Endothelial cell of umbilical vein (primary cell): ENCODE data around the gene KAT2A.

ENCODE experiments used
- CTCF ChIP-seq, 2 donors: IDR thresholded peaks; 1 replicate in 1 of 2; 2 replicates in 1 of 2; pipeline ENCODE4 v1.5.1; 2011; ENCODE audit warnings: low read length in 2 of 2, mild to moderate bottlenecking in 2 of 2, moderate library complexity in 2 of 2, control low read depth in 1 of 2, inconsistent platforms in 1 of 2, low read depth in 1 of 2; ENCODE audit not compliant: insufficient read depth in 1 of 2; ENCODE audit errors: extremely low read depth in 1 of 2
- EZH2 ChIP-seq: IDR thresholded peaks from 2 replicates; pipeline ENCODE4 v1.6.1; 2012; ENCODE audit warnings: borderline replicate concordance, low read depth, mild to moderate bottlenecking, moderate library complexity, low read length, inconsistent platforms; ENCODE audit not compliant: severe bottlenecking
- GATA2 ChIP-seq: IDR thresholded peaks from 2 replicates; pipeline ENCODE4 v1.7.0; 2011; ENCODE audit warnings: low read depth, mild to moderate bottlenecking, moderate library complexity, mixed read lengths, low read length; ENCODE audit not compliant: insufficient read length, insufficient read depth
- JUN ChIP-seq: IDR thresholded peaks from 2 replicates; pipeline ENCODE4 v1.6.1; 2011; ENCODE audit warnings: borderline replicate concordance, low read depth; ENCODE audit not compliant: insufficient read length, insufficient read depth
- MAX ChIP-seq: IDR thresholded peaks from 2 replicates; pipeline ENCODE4 v1.6.1; 2011; ENCODE audit not compliant: insufficient read depth, insufficient read length
- MYC ChIP-seq: IDR thresholded peaks from one replicate; pipeline ENCODE4 v1.6.1; 2011; ENCODE audit warnings: mild to moderate bottlenecking, low read depth, low read length
- POLR2A ChIP-seq: IDR thresholded peaks from 2 replicates; pipeline ENCODE4 v1.6.1; 2012; ENCODE audit warnings: low read depth, mild to moderate bottlenecking, control low read depth, low read length
- POLR2AphosphoS5 ChIP-seq: IDR thresholded peaks from 2 replicates; pipeline ENCODE4 v1.6.1; 2012; ENCODE audit warnings: low read depth, mild to moderate bottlenecking, control low read depth, low read length, moderate library complexity; ENCODE audit not compliant: insufficient read depth

- TF ChIP-seq POLR2AphosphoS5 (no peak), GATA2 (no peak), CTCF (IDR thresholded peaks at IDR 0.05; ENCODE audit: extremely low read depth in 1 of 2, insufficient read depth in 1 of 2, low read depth in 1 of 2, low read length in 2 of 2) (no peak), EZH2 (no peak), POLR2A (no peak), MAX (no peak), JUN (no peak), MYC (no peak)
Measured at GRCh38 chr17:42133461-42134041, 12.4 kb upstream of the KAT2A start.
